Neural cell (in vitro differentiated cells): ENCODE data around the gene PRAMEF5.
"Not testable (repeated sequence)": the region's sequence is repeated elsewhere in the genome, so short reads cannot be mapped to it uniquely, and the experiment has no call there.

Source experiments
- CTCF ChIP-seq: fragments of 450-650 bp; IDR thresholded peaks from 2 replicates; pipeline ENCODE4 v1.5.1; 2014; ENCODE audit warnings: antibody characterized with exemption, mild to moderate bottlenecking, moderate library complexity; ENCODE audit not compliant: poor library complexity, severe bottlenecking
- EZH2 ChIP-seq: fragments of 200-600, 300-800 bp; shearing (Covaris generic), sonication (generic); IDR thresholded peaks from 2 replicates; pipeline ENCODE4 v1.6.1; 2014; ENCODE audit warnings: antibody characterized with exemption, low read length, borderline replicate concordance, mild to moderate bottlenecking; ENCODE audit not compliant: insufficient read depth, poor library complexity, severe bottlenecking
- POLR2AphosphoS5 ChIP-seq: IDR thresholded peaks from 2 replicates; pipeline ENCODE4 v1.6.1; 2012

- TF ChIP-seq CTCF, POLR2AphosphoS5, EZH2: not testable (repeated sequence)
Measured at GRCh38 chr1:13227271-13228055, 26.5 kb upstream of the PRAMEF5 start.
